ENCODE measurements around the gene TNFRSF4. TPM values are rescaled to one million over a fixed set of nuclear protein-coding genes. Genes with fewer than 3 reads are reported as not detected.

The TNFRSF4 gene
- total and polyA plus RNA-seq, 4 donors: 0.08 to 0.35 (median 0.15) TPM; not detected in 1

GRCh38 chr1:1241588-1242219 is 27.8 kb upstream of the TNFRSF4 start:
- 90% methylated on average over 26 of the region's 26 CpGs for WGBS
- H3K36me3 ChIP-seq (ENCODE audit: control insufficient read depth in 4 of 4, insufficient read depth in 3 of 4, low read depth in 1 of 4, low read length in 3 of 4): no peaks in the 10 kb centered on the region
- H3K4me3 ChIP-seq (ENCODE audit: low read depth in 1 of 3, low read length in 3 of 3): no peak overlapping the region
- no peak overlapping the region for H3K9ac ChIP-seq (ENCODE audit: low read depth in 1 of 2, low read length in 2 of 2)
- H3K27ac ChIP-seq (ENCODE audit: low read depth in 1 of 2, low read length in 2 of 2): no peak overlapping the region
- no peaks in the 10 kb centered on the region for H3K27me3 ChIP-seq (ENCODE audit: control insufficient read depth in 4 of 4, insufficient read depth in 4 of 4, low read length in 3 of 4)
- DNase-seq (ENCODE audit: low spot score): no peak
- H3K9me3 ChIP-seq (ENCODE audit: control insufficient read depth in 4 of 4, low read length in 3 of 4): no peaks in the 10 kb centered on the region
- H3K4me1 ChIP-seq (ENCODE audit: control insufficient read depth in 4 of 4, insufficient read depth in 4 of 4, low read length in 3 of 4): peaks cover 9 to 24% (median 16%) of the 10 kb centered on the region in 4 donors
- TF ChIP-seq RXRA (IDR thresholded peaks at IDR 0.05) (no peak), FOXA2 (IDR thresholded peaks at IDR 0.05) (no peak), TAF1 (conservative IDR thresholded peaks at IDR 0.05) (no peak), CTCF (IDR thresholded peaks at IDR 0.05; ENCODE audit: low read depth, low read length, missing input control) (no peak), YY1 (IDR thresholded peaks at IDR 0.05) (no peak), HNF4A (conservative IDR thresholded peaks at IDR 0.05) (no peak), HNF4G (IDR thresholded peaks at IDR 0.05) (no peak)

- Histone ChIP-seq H3K4me1 (ENCODE audit: control insufficient read depth in 4 of 4, insufficient read depth in 4 of 4, low read length in 3 of 4) (peaks cover 9 to 24% (median 13%) of the 10 kb centered on the region in 4 donors), H3K9me3 (ENCODE audit: control insufficient read depth in 4 of 4, low read length in 3 of 4) (no peaks in the 10 kb centered on the region), H3K4me3 (ENCODE audit: low read depth in 1 of 3, low read length in 3 of 3) (no peak overlapping the region), H3K36me3 (ENCODE audit: control insufficient read depth in 4 of 4, insufficient read depth in 3 of 4, low read depth in 1 of 4, low read length in 3 of 4) (no peaks in the 10 kb centered on the region), H3K27ac (ENCODE audit: low read depth in 1 of 2, low read length in 2 of 2) (no peak overlapping the region), H3K9ac (ENCODE audit: low read depth in 1 of 2, low read length in 2 of 2) (no peak overlapping the region), H3K27me3 (ENCODE audit: control insufficient read depth in 4 of 4, insufficient read depth in 4 of 4, low read length in 3 of 4) (no peaks in the 10 kb centered on the region)
- no peak for TF ChIP-seq RXRA (IDR thresholded peaks at IDR 0.05)
- TF ChIP-seq JUND (IDR thresholded peaks at IDR 0.05): no peak
- TF ChIP-seq ATF3 (IDR thresholded peaks at IDR 0.05): no peak
- no peak for TF ChIP-seq GABPA (IDR thresholded peaks at IDR 0.05 in 1 of 2, conservative IDR thresholded peaks at IDR 0.05 in 1 of 2)
- no peak for TF ChIP-seq FOXA1 (IDR thresholded peaks at IDR 0.05)
- TF ChIP-seq REST (IDR thresholded peaks at IDR 0.05): no peak
- no peak for TF ChIP-seq TAF1 (conservative IDR thresholded peaks at IDR 0.05)
- no peak for TF ChIP-seq HNF4G (IDR thresholded peaks at IDR 0.05)
- no peak for TF ChIP-seq YY1 (IDR thresholded peaks at IDR 0.05)
- TF ChIP-seq FOXA2 (IDR thresholded peaks at IDR 0.05): no peak
- WGBS: 76% methylated on average over 23 of the region's 23 CpGs
- DNase-seq (ENCODE audit: low spot score): no peak
Measured at GRCh38 chr1:1240822-1241587, 27.1 kb upstream of the TNFRSF4 start.
